HepG2 (cell line): Measurements from ENCODE around the gene DCDC1.

Source experiments
- EZH2 ChIP-seq: conservative IDR thresholded peaks from 2 replicates; pipeline ENCODE4 v1.6.1; 2012; ENCODE audit warnings: mild to moderate bottlenecking, low read depth, low read length, moderate library complexity
- HIVEP1 ChIP-seq: sonication (generic); formaldehyde crosslinking; IDR thresholded peaks from 2 replicates; pipeline ENCODE4 v1.4.0; 2020; ENCODE audit warnings: mild to moderate bottlenecking, missing genetic modification reagents
- MAX ChIP-seq: IDR thresholded peaks from 2 replicates; pipeline ENCODE4 v1.6.1; 2012; ENCODE audit warnings: inconsistent platforms
- NFIC ChIP-seq: IDR thresholded peaks from 2 replicates; pipeline ENCODE4 v1.6.1; 2012; ENCODE audit warnings: mild to moderate bottlenecking, low read length, inconsistent platforms
- RARA ChIP-seq: IDR thresholded peaks from 2 replicates; pipeline ENCODE4 v1.6.1; 2016; ENCODE audit warnings: missing genetic modification reagents, missing compliant biosample characterization
- SMAD3 ChIP-seq: sonication (generic); formaldehyde crosslinking; IDR thresholded peaks from 2 replicates; pipeline ENCODE4 v1.4.0; 2020; ENCODE audit warnings: missing genetic modification reagents
- ZFP37 ChIP-seq: sonication (generic); formaldehyde crosslinking; IDR thresholded peaks from 2 replicates; pipeline ENCODE4 v1.4.0; 2020; ENCODE audit warnings: missing genetic modification reagents, borderline replicate concordance
- ZFYVE20 ChIP-seq: sonication (generic); formaldehyde crosslinking; IDR thresholded peaks from 2 replicates; pipeline ENCODE4 v1.8.0; 2023; ENCODE audit warnings: low read depth, mild to moderate bottlenecking, moderate library complexity, missing genetic modification reagents, borderline replicate concordance
- ZNF777 ChIP-seq: sonication (generic); formaldehyde crosslinking; IDR thresholded peaks from 2 replicates; pipeline ENCODE4 v1.4.0; 2020; ENCODE audit warnings: missing genetic modification reagents

GRCh38 chr11:30983776-30984441 is 385.6 kb downstream of the DCDC1 start:
- TF ChIP-seq ZFYVE20 (no peak), SMAD3 (CRISPR knock-in tag) (no peak), MAX (no peak), NFIC (no peak), ZNF777 (CRISPR knock-in tag) (no peak), EZH2 (no peak), HIVEP1 (CRISPR knock-in tag) (no peak), RARA (no peak), ZFP37 (no peak)
